ENCODE data around the gene TMEM232. TPM values are rescaled to one million over a fixed set of nuclear protein-coding genes. Genes with fewer than 3 reads are reported as not detected.

The TMEM232 gene
- total and polyA plus RNA-seq, 7 experiments from 2014 or later, result 0.43 to 3.0 (median 1.8) TPM

DNA sequence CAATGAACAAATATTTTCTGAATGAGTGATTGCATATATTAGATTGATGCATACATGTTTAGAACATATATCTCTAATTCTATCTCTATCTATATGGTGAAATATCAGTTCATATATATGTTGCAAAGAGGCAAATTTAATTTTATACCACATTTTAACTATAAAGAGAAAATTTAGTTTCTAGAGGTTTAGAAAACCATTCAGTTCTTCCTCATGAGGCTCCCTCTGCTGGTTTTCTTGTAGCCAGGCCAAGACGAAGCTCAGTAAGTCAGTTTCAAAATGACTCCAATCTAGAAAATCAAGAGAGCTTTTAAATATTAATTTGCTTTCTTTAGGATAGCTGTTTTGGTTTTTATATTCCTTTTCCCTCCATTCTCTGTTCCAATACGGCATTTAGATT, 312.1 kb downstream of the TMEM232 start:
- Histone ChIP-seq H3K9me3 (ENCODE audit: control insufficient read depth in 2 of 3, low read length in 3 of 3) (no peaks in the 10 kb centered on the region), H3K27me3 (ENCODE audit: control insufficient read depth in 2 of 2, insufficient read depth in 2 of 2, low read length in 2 of 2) (no peaks in the 10 kb centered on the region), H3K4me3 (ENCODE audit: low read length) (no peak overlapping the region), H3K4me1 (ENCODE audit: control insufficient read depth in 2 of 2, insufficient read depth in 2 of 2, low read length in 2 of 2) (no peaks in the 10 kb centered on the region), H3K27ac (ENCODE audit: low read depth, low read length) (no peak overlapping the region), H3K36me3 (ENCODE audit: control insufficient read depth in 2 of 3, insufficient read depth in 3 of 3, low read length in 3 of 3) (no peaks in the 10 kb centered on the region)
- intact Hi-C loops (cut with micrococcal nuclease), result loop anchor here (1.0 to 10.0 kb wide), 4 partner anchors 720 to 832 kb away; partner anchors contain the start of gene MAN2A1 (in 1 of the 2)
- POLR2A ChIA-PET, result no interaction called here
- CTCF ChIA-PET, result interaction anchor here (0.6 to 1.0 kb wide), 3 partner anchors 55 to 726 kb away, joined by 3 to 5 read pairs (median 4); no protein-coding TSS in a partner anchor
- DNase-seq (peak in 4 of 9 donors; percentile 3 to 27 (median 16)), ATAC-seq (no peak)
- no peaks in the 10 kb centered on the region for H3K27me3 Mint-ChIP-seq
- H3K4me3 Mint-ChIP-seq, result no peak overlapping the region
- no peaks in the 10 kb centered on the region for H3K36me3 Mint-ChIP-seq
- H3K27ac Mint-ChIP-seq, result peak overlapping the region in 1 of 9 donors; percentile 27
- no peaks in the 10 kb centered on the region for H3K4me1 Mint-ChIP-seq
- H3K9me3 Mint-ChIP-seq, result no peaks in the 10 kb centered on the region

- POLR2A ChIA-PET, result no interaction called here
- intact Hi-C loops (cut with micrococcal nuclease), result loop anchor here (1.0 to 10.0 kb wide), 4 partner anchors 719 to 832 kb away; partner anchors contain the start of gene MAN2A1 (in 1 of the 2)
These were observed 312.6 kb downstream of the TMEM232 start for GRCh38 chr5:110413856-110414255.

GRCh38 chr5:110409571-110409970, 316.9 kb downstream of the TMEM232 start:
- no peaks in the 10 kb centered on the region for H3K9me3 Mint-ChIP-seq
- Histone ChIP-seq H3K27me3 (ENCODE audit: control insufficient read depth in 2 of 2, insufficient read depth in 2 of 2, low read length in 2 of 2) (no peaks in the 10 kb centered on the region), H3K9me3 (ENCODE audit: control insufficient read depth in 2 of 3, low read length in 3 of 3) (no peaks in the 10 kb centered on the region), H3K4me3 (ENCODE audit: low read length) (no peak overlapping the region), H3K27ac (ENCODE audit: low read depth, low read length) (no peak overlapping the region), H3K4me1 (ENCODE audit: control insufficient read depth in 2 of 2, insufficient read depth in 2 of 2, low read length in 2 of 2) (no peaks in the 10 kb centered on the region), H3K36me3 (ENCODE audit: control insufficient read depth in 2 of 3, insufficient read depth in 3 of 3, low read length in 3 of 3) (no peaks in the 10 kb centered on the region)
- no peak overlapping the region for H3K27ac Mint-ChIP-seq
- intact Hi-C loops (cut with micrococcal nuclease), result no loop called here
- no peak for ATAC-seq
- H3K4me1 Mint-ChIP-seq, result no peaks in the 10 kb centered on the region
- H3K27me3 Mint-ChIP-seq, result no peaks in the 10 kb centered on the region
- no peak for DNase-seq
- ChIA-PET CTCF (interaction anchor here (0.6 kb wide), 1 partner anchor 970 kb away, joined by 4 read pairs; no protein-coding TSS in a partner anchor), POLR2A (no interaction called here)
- no peak overlapping the region for H3K4me3 Mint-ChIP-seq
- H3K36me3 Mint-ChIP-seq, result no peaks in the 10 kb centered on the region

More at GRCh38 chr5:110413856-110414255, 312.6 kb downstream of the TMEM232 start:
- Histone ChIP-seq H3K36me3 (ENCODE audit: control insufficient read depth in 2 of 3, insufficient read depth in 3 of 3, low read length in 3 of 3) (no peaks in the 10 kb centered on the region), H3K9me3 (ENCODE audit: control insufficient read depth in 2 of 3, low read length in 3 of 3) (no peaks in the 10 kb centered on the region), H3K27ac (ENCODE audit: low read depth, low read length) (no peak overlapping the region), H3K27me3 (ENCODE audit: control insufficient read depth in 2 of 2, insufficient read depth in 2 of 2, low read length in 2 of 2) (no peaks in the 10 kb centered on the region), H3K4me3 (ENCODE audit: low read length) (no peak overlapping the region), H3K4me1 (ENCODE audit: control insufficient read depth in 2 of 2, insufficient read depth in 2 of 2, low read length in 2 of 2) (no peaks in the 10 kb centered on the region)
- H3K4me3 Mint-ChIP-seq, result no peak overlapping the region
- CTCF ChIA-PET, result interaction anchor here (0.6 to 1.0 kb wide), 4 partner anchors 15 to 725 kb away, joined by 3 to 5 read pairs (median 4); no protein-coding TSS in a partner anchor
- no peaks in the 10 kb centered on the region for H3K4me1 Mint-ChIP-seq
- H3K9me3 Mint-ChIP-seq, result no peaks in the 10 kb centered on the region
- H3K27ac Mint-ChIP-seq, result no peak overlapping the region
- H3K36me3 Mint-ChIP-seq, result no peaks in the 10 kb centered on the region
- no peaks in the 10 kb centered on the region for H3K27me3 Mint-ChIP-seq
- ATAC-seq (no peak), DNase-seq (no peak)

DNA sequence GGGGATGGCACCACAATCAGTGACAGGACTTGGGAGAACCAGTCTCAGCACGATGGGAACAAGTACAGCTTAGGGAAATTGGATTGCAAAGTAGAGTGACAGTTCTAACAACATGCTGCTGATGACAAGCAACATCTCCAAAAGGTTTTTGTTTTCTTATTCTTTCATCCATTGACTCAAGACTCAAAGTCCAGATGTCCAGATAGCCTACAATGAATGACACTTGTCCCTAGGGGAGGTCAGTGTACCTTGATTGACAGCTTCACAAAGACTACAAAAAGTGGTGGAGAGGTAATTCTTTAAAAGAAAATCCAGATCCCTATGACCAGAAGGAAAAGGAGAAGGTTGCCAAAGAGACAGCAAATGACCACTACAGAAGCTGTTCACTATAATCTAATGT, 323.9 kb downstream of the TMEM232 start:
- H3K27ac ChIP-seq (ENCODE audit: low read depth, low read length), result no peak overlapping the region
- H3K4me1 ChIP-seq (ENCODE audit: control insufficient read depth in 2 of 2, insufficient read depth in 2 of 2, low read length in 2 of 2), result no peaks in the 10 kb centered on the region
- no peaks in the 10 kb centered on the region for H3K9me3 Mint-ChIP-seq
- no peaks in the 10 kb centered on the region for H3K36me3 Mint-ChIP-seq
- H3K4me3 ChIP-seq (ENCODE audit: low read length), result no peak overlapping the region
- intact Hi-C loops (cut with micrococcal nuclease), result no loop called here
- no peak for DNase-seq
- H3K27me3 Mint-ChIP-seq, result peaks cover 0 to 9% (median 6%) of the 10 kb centered on the region in 5 donors
- ChIA-PET CTCF (no interaction called here), POLR2A (no interaction called here)
- no peak overlapping the region for H3K4me3 Mint-ChIP-seq
- no peak overlapping the region for H3K27ac Mint-ChIP-seq
- H3K36me3 ChIP-seq (ENCODE audit: control insufficient read depth in 2 of 3, insufficient read depth in 3 of 3, low read length in 3 of 3), result no peaks in the 10 kb centered on the region
- no peak for ATAC-seq
- H3K27me3 ChIP-seq (ENCODE audit: control insufficient read depth in 2 of 2, insufficient read depth in 2 of 2, low read length in 2 of 2), result no peaks in the 10 kb centered on the region
- H3K9me3 ChIP-seq (ENCODE audit: control insufficient read depth in 2 of 3, low read length in 3 of 3), result no peaks in the 10 kb centered on the region
- no peaks in the 10 kb centered on the region for H3K4me1 Mint-ChIP-seq

DNA sequence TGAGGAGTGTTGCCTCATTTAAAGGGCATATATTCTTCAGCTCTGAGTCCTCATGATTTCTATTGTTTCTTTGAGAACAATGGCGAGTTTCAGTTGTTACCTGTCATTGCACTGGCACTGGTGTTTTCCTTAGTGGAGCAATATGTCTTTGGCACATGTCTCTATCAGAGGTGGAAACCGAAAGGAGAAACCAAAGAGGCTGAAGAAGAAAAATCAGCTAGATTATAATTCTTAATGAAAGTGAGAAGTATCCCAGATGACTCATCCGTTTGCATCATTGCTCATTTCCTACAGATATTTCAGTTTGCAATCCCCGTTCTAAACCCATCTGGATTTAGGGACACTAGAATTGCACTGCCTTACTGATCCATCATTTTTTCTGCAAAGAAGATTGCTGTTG, 324.6 kb downstream of the TMEM232 start:
- H3K27me3 Mint-ChIP-seq, result peaks cover 0 to 9% (median 6%) of the 10 kb centered on the region in 5 donors
- Histone ChIP-seq H3K9me3 (ENCODE audit: control insufficient read depth in 2 of 3, low read length in 3 of 3) (no peaks in the 10 kb centered on the region), H3K27me3 (ENCODE audit: control insufficient read depth in 2 of 2, insufficient read depth in 2 of 2, low read length in 2 of 2) (no peaks in the 10 kb centered on the region), H3K4me1 (ENCODE audit: control insufficient read depth in 2 of 2, insufficient read depth in 2 of 2, low read length in 2 of 2) (no peaks in the 10 kb centered on the region), H3K4me3 (ENCODE audit: low read length) (no peak overlapping the region), H3K27ac (ENCODE audit: low read depth, low read length) (no peak overlapping the region), H3K36me3 (ENCODE audit: control insufficient read depth in 2 of 3, insufficient read depth in 3 of 3, low read length in 3 of 3) (no peaks in the 10 kb centered on the region)
- ATAC-seq (no peak), DNase-seq (no peak)
- no peaks in the 10 kb centered on the region for H3K4me1 Mint-ChIP-seq
- H3K4me3 Mint-ChIP-seq, result no peak overlapping the region
- H3K27ac Mint-ChIP-seq, result no peak overlapping the region
- H3K9me3 Mint-ChIP-seq, result no peaks in the 10 kb centered on the region
- ChIA-PET CTCF (no interaction called here), POLR2A (no interaction called here)
- intact Hi-C loops (cut with micrococcal nuclease), result no loop called here
- H3K36me3 Mint-ChIP-seq, result no peaks in the 10 kb centered on the region

GRCh38 chr5:110398951-110399350, 327.5 kb downstream of the TMEM232 start:
- Mint-ChIP-seq H3K4me1 (no peaks in the 10 kb centered on the region), H3K4me3 (no peak overlapping the region), H3K27ac (no peak overlapping the region), H3K27me3 (peaks cover 0 to 9% (median 6%) of the 10 kb centered on the region in 5 donors), H3K9me3 (peaks cover 0 to 1% (median 0%) of the 10 kb centered on the region in 11 donors), H3K36me3 (no peaks in the 10 kb centered on the region)
- DNase-seq (no peak), ATAC-seq (no peak)
- H3K27me3 ChIP-seq (ENCODE audit: control insufficient read depth in 2 of 2, insufficient read depth in 2 of 2, low read length in 2 of 2), result no peaks in the 10 kb centered on the region
- H3K9me3 ChIP-seq (ENCODE audit: control insufficient read depth in 2 of 3, low read length in 3 of 3), result no peaks in the 10 kb centered on the region
- H3K27ac ChIP-seq (ENCODE audit: low read depth, low read length), result no peak overlapping the region
- ChIA-PET POLR2A (no interaction called here), CTCF (interaction anchor here (0.7 kb wide), 1 partner anchor 15 kb away, joined by 3 read pairs; no protein-coding TSS in a partner anchor)
- H3K4me1 ChIP-seq (ENCODE audit: control insufficient read depth in 2 of 2, insufficient read depth in 2 of 2, low read length in 2 of 2), result no peaks in the 10 kb centered on the region
- intact Hi-C loops (cut with micrococcal nuclease), result no loop called here
- no peaks in the 10 kb centered on the region for H3K36me3 ChIP-seq (ENCODE audit: control insufficient read depth in 2 of 3, insufficient read depth in 3 of 3, low read length in 3 of 3)
- no peak overlapping the region for H3K4me3 ChIP-seq (ENCODE audit: low read length)

GRCh38 chr5:110397281-110397680, 329.2 kb downstream of the TMEM232 start:
- no peaks in the 10 kb centered on the region for H3K27me3 ChIP-seq (ENCODE audit: control insufficient read depth in 2 of 2, insufficient read depth in 2 of 2, low read length in 2 of 2)
- H3K4me1 Mint-ChIP-seq, result no peaks in the 10 kb centered on the region
- no peak overlapping the region for H3K4me3 Mint-ChIP-seq
- intact Hi-C loops (cut with micrococcal nuclease), result no loop called here
- H3K36me3 ChIP-seq (ENCODE audit: control insufficient read depth in 2 of 3, insufficient read depth in 3 of 3, low read length in 3 of 3), result no peaks in the 10 kb centered on the region
- ATAC-seq, result no peak
- no peaks in the 10 kb centered on the region for H3K4me1 ChIP-seq (ENCODE audit: control insufficient read depth in 2 of 2, insufficient read depth in 2 of 2, low read length in 2 of 2)
- no peaks in the 10 kb centered on the region for H3K9me3 ChIP-seq (ENCODE audit: control insufficient read depth in 2 of 3, low read length in 3 of 3)
- no peak overlapping the region for H3K27ac Mint-ChIP-seq
- H3K4me3 ChIP-seq (ENCODE audit: low read length), result no peak overlapping the region
- H3K9me3 Mint-ChIP-seq, result peaks cover 0 to 1% (median 0%) of the 10 kb centered on the region in 11 donors
- H3K27me3 Mint-ChIP-seq, result peaks cover 0 to 1% (median 0%) of the 10 kb centered on the region in 5 donors
- no peaks in the 10 kb centered on the region for H3K36me3 Mint-ChIP-seq
- CTCF ChIA-PET, result no interaction called here
- no peak overlapping the region for H3K27ac ChIP-seq (ENCODE audit: low read depth, low read length)
- DNase-seq, result no peak
- POLR2A ChIA-PET, result no interaction called here

All from naive thymus-derived CD4-positive, alpha-beta T cell (primary cell).